Measurements from ENCODE around the gene SPINK9.

The SPINK9 gene

GRCh38 chr5:148335259-148335658 lies at the start of gene SPINK9:
TSS of gene SPINK9 (plus strand) at chr5:148335559. CDS start at chr5:148335614, 55 bp downstream.
- no peak for DNase-seq

GRCh38 chr5:148290271-148291195 lies 44.8 kb upstream of the SPINK9 start:
- DNase-seq = no peak

GRCh38 chr5:148297731-148298130 lies 37.6 kb upstream of the SPINK9 start:
- DNase-seq = no peak

GRCh38 chr5:148306446-148306845 lies 28.9 kb upstream of the SPINK9 start:
- no peak for DNase-seq

GRCh38 chr5:148309019-148309418 lies 26.3 kb upstream of the SPINK9 start:
- no peak for DNase-seq

- no peak for DNase-seq
Measured at GRCh38 chr5:148309746-148310145, 25.6 kb upstream of the SPINK9 start.

- no peak for DNase-seq
Measured at GRCh38 chr5:148311484-148311883, 23.9 kb upstream of the SPINK9 start.

GRCh38 chr5:148312153-148312552 lies 23.2 kb upstream of the SPINK9 start, which contains the start of gene SPINK7:
TSS of gene SPINK7 (plus strand) at chr5:148312423. CDS start at chr5:148312484, 61 bp downstream.
- no peak for DNase-seq

- no peak for DNase-seq
Measured at GRCh38 chr5:148314187-148314586, 21.2 kb upstream of the SPINK9 start.

GRCh38 chr5:148314731-148315130 lies 20.6 kb upstream of the SPINK9 start:
- no peak for DNase-seq

GRCh38 chr5:148320011-148320963 lies 15.1 kb upstream of the SPINK9 start:
- peak; percentile 57 for DNase-seq

GRCh38 chr5:148333262-148333849 lies 2.0 kb upstream of the SPINK9 start:
- DNase-seq = no peak

GRCh38 chr5:148336704-148337435 lies 1.5 kb downstream of the SPINK9 start:
- DNase-seq = no peak

- no peak for DNase-seq
Measured at GRCh38 chr5:148342371-148343045, 7.1 kb downstream of the SPINK9 start.

GRCh38 chr5:148343046-148343407 lies 7.7 kb downstream of the SPINK9 start:
- no peak for DNase-seq

GRCh38 chr5:148343603-148344487 lies 8.5 kb downstream of the SPINK9 start:
- DNase-seq = no peak

GRCh38 chr5:148347706-148348105 lies 12.3 kb downstream of the SPINK9 start:
- no peak for DNase-seq

- DNase-seq = no peak
Measured at GRCh38 chr5:148352696-148353095, 17.3 kb downstream of the SPINK9 start.

- no peak for DNase-seq
Measured at GRCh38 chr5:148353634-148354033, 18.3 kb downstream of the SPINK9 start.

- no peak for DNase-seq
Measured at GRCh38 chr5:148364343-148364742, 29.0 kb downstream of the SPINK9 start.

GRCh38 chr5:148368299-148368698 lies 32.9 kb downstream of the SPINK9 start:
- no peak for DNase-seq

Measured in activated CD8-positive, alpha-beta memory T cell treated with anti-CD3 and anti-CD28 coated beads, Interleukin-2, amount 50 U/mL, for 48 hours (primary cell).